Iris pigment epithelial cell (primary cell): ENCODE data around the gene LRRC4.

Experiments used
- DNase-seq: peaks from one replicate; pipeline ENCODE4 v3.0.0-alpha.2; 2011; ENCODE audit warnings: low read depth

The LRRC4 gene, protein sequence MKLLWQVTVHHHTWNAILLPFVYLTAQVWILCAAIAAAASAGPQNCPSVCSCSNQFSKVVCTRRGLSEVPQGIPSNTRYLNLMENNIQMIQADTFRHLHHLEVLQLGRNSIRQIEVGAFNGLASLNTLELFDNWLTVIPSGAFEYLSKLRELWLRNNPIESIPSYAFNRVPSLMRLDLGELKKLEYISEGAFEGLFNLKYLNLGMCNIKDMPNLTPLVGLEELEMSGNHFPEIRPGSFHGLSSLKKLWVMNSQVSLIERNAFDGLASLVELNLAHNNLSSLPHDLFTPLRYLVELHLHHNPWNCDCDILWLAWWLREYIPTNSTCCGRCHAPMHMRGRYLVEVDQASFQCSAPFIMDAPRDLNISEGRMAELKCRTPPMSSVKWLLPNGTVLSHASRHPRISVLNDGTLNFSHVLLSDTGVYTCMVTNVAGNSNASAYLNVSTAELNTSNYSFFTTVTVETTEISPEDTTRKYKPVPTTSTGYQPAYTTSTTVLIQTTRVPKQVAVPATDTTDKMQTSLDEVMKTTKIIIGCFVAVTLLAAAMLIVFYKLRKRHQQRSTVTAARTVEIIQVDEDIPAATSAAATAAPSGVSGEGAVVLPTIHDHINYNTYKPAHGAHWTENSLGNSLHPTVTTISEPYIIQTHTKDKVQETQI

DNA sequence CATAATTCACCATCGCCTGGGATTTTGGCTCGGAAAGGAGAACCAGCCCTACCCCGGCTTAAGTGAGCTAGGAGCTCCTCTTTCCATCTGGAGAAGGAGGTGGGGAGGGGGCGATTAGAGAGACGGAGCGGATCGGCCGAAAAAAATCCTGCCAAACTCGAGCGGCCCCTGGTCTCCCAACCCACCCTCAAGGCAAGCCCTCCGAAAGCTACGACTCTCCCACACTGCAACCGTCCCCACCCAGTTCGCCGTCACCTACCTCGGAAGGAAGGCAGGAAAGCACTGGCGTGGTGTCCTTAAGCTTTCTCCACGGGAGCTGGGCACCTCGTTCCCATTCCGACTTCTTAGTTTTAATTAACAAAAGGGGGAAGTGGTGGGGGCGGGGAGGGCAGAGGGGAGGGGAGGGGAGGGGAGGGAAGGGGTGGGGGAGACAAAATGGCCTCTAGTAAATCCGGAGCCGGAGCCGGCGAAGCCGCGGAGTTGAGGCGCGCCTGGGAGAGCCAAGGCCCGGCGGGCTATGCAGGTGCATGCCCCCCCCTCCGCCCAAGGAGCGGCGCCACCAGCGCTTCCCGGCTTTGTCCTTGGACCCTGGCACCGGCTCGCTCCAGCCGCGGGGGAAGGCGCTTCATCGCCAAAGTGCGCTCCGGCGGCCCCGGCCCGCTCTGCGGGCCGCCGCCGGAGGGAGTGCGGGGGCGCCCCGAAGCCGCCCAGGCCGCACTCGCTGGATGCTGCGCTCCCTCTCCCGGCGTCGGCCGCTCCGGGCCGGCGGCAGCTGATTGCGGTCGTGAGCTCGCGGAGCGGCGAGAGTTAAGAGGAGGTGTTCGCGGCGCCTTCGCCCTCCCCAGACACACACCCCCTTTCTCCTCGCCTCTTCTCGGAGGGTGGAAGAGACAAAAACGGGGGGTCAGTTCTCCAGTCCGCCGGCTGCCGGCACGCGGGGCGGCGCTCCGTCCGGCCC lies at the start of gene LRRC4:
LRRC4 (minus strand) TSS at position 784 of the 958 bp plus-strand sequence. CDS start 797 bp downstream, outside the sequence.
- DNase-seq = peak; percentile 71

DNA sequence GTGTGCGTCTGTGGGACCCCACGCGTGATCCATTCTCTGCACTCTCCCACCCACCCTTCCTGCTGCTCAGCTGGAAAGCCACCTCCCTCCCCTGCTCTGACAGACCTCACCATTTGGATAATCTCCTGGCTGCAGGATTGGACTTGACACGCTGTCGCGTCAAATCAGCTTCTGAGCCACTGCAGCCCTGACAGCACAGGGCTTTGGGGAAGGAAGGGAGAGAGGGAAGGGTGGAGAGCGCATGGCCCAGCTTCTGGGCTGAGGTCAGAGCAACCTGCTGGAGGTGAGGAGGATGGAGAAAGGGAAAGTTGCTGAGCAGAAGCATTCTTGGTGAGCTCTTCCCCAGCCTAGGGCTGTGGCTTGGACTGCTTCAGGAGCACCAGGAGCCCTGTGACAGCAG lies 48.9 kb upstream of the LRRC4 start:
- DNase-seq = no peak

DNA sequence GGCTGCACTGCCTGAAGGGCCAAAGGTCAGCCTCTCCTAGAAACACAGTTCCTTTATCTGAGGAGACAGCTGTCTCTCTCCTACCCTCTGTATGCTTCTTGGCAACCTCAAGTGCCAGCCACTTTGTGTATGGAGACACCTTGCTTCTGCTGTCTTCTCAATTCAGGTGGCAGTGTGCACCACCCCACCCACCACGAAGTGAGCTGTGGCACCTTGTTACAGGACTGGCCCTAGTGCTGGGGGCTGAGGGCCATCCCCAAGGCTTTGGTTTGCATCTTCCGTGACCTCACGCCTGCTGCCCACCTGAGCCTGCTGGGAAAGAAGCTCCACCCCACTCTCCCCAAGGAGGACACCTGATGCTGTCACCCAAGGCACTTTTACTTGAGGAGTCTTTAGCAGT lies 47.1 kb upstream of the LRRC4 start:
- DNase-seq = no peak

DNA sequence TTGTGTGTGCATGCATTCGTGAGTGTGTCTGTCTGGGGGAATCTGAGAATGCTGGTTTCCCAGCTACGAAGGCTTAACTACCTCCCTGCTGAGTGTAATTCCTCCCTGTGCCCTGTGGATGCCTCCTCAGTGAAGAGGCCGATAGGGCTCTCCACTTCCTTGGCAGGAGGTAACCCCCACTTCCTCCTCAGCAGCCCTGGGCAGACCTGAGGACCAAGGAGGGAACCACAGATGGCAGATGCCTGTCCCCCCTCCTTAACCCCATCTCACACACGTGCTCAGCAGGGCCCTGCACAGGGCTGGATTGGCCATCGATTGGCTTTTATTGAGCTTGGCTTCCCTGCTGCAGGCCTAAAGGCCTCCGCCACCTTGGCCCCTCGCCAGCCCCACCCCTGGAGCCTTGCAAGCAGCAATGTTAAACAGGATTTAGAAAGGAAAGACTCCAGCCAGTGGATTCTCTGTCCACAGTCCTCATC lies 45.6 kb upstream of the LRRC4 start:
- peak; percentile 25 for DNase-seq

DNA sequence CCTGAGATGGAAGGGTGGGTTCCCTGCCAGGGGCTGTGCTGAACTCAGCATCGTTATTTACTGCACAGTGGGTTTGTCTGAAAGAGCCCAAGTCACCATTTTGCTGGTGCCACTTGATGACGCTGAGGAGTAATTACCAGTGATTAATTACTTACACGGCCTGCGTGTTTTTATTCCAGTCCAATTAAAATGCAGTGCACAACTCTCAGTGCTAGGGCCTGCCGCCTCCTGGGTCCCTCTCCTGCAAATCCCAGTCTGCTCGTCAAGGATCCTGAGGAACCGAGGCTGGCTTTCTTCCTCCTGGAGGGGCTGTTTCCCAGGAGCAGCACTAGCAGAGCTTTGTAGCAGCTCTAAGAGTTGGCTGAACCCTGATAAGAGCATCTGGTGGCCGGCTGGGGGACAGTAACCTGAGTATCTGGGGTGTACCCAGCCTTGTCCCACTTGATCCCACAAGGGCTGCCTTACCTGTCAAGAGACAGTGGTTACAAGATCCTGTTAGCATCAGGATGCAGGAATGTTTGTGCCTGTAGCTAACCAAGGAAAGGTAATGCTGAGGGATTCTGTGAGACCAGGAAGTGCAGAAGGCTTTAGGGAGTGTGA lies 45.1 kb upstream of the LRRC4 start:
- DNase-seq = no peak

DNA sequence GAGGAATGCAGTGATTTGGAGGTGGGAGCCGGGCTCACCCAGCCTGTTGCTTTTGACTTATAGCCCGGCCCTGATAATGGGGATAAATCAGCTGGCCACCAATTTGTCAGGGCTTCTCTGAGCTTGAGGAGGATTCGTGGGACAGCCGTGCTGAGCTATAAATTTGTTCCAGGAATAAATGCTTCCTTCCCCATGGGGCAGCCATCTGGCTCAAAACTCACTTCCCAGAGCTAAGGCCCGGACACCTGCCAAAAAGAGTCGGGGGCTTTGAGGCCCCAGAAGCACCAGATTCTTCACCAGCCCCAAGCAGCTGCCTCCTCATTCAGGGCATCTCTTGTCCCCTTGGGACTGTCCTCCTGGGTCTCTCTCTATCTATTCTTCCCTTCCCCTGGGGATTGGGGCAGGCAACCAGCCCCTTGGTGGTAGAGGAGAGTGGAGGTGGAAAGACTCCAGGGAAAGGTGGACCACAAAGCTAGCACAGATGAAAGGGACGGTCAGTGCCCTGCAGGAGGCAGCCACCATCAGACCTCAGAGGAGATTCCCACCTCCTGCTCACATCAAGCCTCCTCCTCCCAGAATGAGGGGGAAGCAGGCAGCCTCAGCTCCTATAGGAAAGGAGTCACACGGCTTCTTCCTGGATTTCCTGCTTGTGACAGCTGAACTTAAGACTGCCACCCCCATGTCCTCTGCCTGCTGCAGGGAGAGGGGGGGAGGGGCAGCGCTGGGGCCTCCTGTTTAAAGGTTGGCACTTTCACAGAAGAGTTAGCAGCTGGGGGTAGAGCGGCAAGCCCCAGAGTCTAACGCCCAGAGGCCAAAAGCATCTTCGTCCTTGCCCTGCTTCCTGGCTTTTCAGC lies 44.2 kb upstream of the LRRC4 start:
- DNase-seq = no peak

DNA sequence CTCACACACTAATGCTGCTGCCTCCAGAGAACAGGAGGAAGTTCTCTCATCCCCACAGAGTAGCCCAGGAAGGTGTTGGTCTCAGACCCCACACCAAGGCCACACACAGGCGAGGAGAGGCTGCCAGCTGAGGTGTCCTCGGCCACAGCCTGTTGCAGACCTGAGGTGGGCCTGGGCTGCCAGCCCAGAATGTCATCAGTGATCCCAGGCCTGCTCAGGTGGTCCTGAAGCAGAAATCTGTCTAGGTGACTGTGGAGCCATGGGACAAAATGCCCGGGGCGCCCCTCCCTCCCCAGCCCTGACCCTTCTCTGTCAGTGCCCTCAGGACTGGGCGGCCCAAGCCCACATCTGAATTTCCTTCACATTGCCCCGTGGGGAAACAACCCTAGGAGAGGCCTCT lies 43.5 kb upstream of the LRRC4 start:
- no peak for DNase-seq

DNA sequence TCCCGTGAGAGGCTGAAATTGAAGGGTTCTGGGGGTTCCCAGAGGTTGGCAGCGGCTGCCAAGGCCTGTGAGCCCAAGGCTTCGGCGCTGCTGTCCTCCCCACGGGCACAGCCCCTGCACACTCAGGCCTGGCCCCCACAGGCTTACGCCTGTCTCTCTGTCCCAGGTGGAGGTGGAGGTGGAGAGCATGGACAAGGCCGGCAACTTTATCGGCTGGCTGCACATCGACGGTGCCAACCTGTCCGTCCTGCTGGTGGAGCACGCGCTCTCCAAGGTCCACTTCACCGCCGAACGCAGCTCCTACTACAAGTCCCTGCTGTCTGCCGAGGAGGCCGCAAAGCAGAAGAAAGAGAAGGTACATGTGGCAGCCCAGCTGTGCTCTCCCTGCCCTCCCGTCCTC lies 43.1 kb upstream of the LRRC4 start:
- no peak for DNase-seq

DNA sequence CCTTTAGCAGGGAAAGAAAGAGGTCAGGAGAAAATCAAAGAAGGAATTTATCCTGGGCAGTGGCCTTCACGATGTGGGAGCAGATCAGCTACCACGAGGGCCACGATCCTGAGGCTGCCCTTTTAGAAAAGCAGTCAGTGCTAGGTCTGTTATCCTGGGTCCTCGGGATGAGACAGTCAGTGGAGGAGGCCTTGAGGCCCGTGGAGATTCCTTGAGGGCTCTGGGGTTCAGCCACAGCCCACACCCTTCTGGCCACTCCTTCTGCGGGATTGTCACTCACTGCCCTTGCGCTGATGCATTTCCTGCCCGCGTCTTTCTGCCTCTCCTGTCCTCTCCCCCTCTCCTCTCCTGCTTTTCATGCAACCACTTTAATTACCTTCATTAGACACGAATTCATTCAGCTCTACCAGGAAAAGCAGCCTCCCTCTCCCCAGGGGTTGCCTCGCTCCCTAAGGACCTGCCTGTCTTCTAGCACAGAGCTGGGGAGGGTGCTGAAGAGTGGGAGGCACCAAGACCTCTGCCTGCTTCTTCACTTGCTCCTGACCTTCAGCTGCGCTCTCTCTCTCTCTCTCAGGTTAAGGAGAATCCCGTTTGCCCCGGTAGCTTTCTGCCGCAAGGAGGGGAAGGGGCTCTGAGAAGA lies 42.6 kb upstream of the LRRC4 start:
- DNase-seq = no peak

DNA sequence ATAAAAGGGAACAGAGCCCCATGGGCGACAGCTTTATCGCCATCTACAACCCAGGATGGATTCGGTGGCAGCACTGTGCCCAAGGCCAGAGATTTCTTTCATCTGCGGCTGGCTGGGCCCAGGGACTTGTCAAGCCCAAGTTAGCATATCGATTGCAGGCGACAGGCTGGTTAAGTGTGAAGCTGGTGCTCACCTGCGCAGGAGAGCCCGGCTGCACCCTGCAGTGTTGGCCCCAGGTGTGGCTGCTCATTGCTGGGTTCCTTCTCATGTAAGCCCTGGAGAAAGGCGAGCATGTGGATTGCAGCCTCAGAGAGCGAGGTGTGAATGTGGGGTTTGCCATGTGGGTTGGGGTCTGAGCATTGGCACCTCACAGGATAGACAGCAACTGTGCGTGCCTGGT lies 40.6 kb upstream of the LRRC4 start:
- no peak for DNase-seq

DNA sequence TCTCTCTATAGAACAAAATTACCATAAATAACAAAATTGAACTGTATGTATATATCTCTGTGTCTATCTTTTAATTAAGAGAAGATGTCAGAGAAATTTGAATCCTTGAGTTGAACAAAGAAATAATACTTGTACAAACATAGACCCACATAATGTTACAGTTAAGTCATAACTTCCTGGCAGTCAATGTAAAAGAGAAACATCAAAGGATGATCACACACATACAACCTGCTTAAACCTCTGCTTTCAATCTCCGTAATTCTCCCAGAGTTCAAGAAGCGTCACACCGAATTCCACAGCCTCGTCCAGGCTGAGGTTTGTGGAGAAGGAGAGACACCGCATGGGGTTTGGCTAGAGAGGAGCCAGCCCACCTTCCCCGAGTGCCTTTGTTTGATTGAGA lies 40.1 kb upstream of the LRRC4 start:
- no peak for DNase-seq

DNA sequence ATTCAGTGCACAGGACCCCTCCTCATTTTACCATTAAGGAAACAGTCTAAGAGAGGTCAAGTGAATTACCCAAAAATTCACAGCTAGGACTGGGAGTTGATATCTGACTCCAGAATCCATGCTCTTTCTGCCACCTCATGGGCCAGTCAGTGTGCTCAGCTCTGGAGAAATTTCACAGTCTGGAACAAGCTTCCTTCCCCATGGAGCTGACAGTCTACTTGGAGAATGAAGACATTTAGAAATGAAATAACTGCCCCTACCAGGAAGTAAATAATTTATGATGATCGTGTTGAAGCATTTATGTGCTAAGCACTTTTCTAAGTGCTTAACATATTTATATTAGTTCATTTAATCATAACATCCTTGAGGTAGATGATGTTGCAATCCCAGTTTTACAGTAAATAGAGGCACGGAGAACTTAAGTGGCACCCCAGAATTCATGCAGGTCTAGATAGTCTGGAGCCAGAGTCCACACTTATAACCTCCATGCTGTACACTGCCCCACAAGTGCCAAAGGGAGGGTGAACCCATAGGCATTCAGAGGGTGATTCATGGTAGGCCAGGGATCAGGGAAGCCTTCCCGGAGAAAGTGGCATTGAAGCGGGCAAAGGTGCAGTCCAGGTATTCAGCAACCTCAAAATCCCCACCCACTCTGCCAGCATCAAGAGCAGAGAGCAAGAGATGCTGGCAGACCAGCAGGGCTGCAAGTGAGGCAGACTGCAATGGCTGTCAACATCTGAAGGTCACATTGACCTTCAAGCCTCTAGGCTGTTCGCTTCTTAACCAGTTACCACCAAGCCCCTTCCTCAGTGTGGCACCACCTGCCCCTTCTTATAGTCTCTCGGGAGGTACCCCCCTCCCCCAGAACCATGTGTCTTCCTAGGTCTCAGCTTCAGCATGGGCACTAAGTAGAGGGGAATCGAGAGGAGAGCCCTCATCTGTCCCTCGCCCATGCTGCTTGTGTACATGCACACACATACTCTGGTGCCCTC lies 38.4 kb upstream of the LRRC4 start:
- DNase-seq = no peak

DNA sequence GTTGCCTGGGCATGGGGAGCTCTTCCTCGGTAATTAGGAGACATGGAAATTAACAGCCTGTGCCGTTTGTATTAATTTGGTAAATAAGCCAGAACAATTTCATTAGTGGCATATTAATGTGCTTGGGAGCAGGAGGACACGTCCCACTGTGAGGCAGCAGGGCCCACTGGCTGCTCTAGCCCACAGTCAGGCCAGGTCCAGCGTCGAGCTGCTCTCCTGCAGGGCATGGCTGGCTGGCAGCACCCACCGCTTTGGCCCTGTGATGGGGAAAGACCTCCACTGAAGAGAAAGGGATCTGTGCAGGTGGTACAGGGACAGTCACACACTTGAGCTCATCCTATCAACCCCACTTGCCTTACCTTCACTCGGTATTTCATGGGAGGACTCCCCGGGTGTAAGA lies 37.5 kb upstream of the LRRC4 start:
- DNase-seq = no peak

DNA sequence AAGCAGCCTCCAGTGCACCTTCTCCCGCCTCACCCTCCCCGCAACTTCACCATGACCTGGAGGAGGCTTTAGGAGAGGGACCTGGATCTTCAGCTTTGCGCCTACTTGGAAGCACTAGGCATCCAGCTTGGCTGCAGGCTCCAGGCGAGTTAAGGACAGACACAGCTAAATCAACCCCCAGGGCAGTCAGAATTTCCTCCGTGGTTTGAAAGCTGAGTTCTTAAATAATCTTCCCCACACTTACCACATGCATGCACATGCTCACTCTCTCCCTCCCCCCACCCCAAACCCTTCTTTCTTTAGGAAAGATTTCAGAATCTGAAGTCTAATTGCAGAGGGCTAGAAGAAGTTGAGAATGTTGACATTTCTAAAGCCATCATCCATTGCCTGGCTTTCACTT lies 36.7 kb upstream of the LRRC4 start:
- DNase-seq = peak; percentile 36

DNA sequence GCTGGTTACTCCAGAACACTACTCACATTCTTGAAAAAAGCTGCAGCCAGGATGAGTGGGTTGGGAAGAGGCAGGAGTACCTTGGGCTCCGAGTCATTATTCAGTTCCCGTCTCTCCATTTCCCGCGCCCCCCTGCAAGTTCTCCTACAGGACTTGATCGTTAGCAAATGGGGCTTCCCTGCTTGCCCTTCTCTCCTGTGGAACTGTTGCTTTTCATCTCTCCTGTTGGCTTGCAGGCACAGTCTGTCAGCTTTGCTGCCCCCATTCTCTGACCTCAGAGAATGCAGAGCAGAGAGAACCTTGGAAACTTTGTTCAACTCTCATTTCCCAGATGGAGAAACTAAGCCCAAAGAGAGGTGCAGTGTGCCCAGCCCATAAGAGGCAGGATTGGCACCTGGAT lies 35.6 kb upstream of the LRRC4 start:
- DNase-seq = no peak

DNA sequence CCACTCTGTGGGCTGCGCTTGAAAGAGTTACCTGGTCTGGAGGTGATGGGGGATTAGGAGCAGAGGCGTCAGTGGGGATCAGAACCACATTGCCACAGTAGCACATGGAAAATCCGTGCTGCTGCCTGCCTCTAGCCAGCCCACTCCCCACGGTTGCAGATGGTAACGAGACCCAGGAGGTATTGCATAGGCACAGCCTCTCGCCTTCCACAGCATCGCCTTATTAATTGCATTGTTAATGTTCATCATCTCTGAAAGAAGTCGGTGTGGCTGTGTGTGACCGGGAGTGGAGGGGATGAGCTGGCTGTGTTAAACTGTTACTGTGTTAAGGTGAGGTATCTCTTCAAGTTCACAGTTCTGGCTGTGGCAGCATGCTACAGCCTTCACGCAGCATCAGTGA lies 35.2 kb upstream of the LRRC4 start:
- DNase-seq = no peak

DNA sequence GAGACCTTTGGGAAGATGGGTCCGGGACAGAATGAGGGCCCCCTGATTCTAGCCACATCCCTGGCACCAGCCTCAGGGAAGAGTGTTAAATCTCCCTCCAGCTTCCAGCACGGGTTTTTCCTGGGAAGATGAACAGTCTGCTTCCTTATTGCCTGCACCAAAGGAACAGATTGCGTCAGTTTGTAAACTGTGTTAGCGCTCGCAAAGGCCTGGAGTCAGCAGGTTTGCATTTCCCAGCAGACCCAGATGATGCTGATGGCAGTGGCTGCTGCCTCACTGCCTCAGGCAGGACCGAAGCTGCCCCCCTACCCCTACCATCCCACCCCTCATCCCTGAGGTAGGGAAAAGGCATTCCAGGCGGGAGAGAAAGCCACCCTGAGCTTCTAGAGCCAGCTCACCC lies 34.6 kb upstream of the LRRC4 start:
- no peak for DNase-seq

DNA sequence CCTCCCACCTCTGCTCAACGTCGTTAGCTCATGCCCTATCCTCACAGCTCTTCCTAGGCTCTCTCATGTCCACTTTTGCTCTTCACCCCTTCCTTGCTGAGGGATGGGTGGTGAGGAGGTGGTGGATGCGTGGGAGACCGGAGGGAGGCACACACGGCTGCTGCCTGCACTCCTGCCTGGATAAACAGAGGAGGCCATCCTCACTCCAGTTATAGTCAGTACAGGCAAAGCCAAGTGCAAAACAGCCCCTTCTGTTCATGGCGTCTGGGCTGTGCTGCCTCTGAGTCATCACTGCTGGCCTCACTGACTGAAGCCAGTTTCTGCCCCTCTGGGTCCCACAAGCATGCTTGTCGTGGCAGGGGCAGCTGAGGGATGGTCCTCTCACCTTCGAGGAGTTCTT lies 31.9 kb upstream of the LRRC4 start:
- DNase-seq = peak; percentile 42

DNA sequence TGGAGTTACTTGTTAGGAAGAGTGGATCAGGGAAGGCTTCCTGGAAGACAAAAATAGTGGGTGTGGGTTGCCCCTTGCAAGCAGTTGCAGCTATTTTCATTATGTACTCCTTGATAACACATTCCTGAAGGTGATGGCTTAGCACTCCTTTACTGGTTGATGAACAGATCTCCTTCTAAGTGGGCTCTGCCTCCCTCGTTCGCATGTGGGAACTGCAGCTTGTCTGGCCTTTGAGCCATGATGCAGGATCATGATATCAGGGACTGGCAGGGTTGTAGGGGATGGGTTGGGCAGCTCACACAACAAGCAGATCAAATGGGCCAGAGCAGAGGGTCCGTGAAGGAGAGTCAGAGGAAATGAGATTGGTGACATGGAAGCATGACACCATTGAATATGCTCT lies 28.8 kb upstream of the LRRC4 start:
- DNase-seq = no peak
